Pons (tissue), 1 donor: ENCODE results near the gene CLIC3.

Source experiments
- DNase-seq: peaks from one replicate; pipeline ENCODE4 v3.0.0-alpha.2; 2016; ENCODE audit warnings: low spot score

The CLIC3 gene

DNA sequence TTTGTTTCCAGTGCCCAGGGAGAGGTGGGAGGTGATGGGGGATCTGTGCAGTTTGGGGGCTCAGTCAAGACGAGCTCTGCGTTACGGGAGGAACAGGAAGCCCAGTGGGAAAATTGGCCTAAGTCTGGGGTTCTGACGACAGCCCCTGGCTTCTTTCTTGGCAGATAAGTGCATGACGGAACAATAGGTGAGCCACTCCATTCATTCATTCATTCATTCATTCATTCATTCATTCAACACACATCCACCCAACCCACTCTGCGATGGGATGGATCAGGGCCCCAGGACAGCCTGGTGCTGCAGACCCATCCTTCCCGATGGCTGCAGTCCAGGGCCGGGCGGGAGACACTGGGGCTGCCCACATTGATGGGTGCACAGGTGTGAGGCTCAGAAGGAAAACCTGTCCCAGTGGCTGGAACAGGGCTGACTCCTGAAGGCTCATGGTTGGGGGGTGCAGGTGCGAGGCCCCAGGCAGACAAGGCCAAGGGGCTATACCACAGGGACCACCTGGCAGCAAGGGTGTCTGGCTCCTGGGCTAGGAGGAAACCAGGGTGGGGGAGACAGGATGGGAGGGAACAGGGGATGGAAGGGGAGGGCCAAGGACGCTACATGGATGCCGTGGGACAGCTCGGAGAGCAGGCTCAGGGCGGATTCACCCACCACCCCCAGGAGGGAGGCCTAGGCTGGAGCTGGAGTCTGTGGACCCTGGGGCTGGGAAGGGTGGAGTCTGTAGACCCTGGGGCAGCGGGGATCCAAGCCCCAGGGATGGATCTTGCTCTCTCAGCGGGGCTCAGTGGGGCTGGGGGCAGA is 15.5 kb downstream of the CLIC3 start:
- DNase-seq: no peak

GRCh38 chr9:136979769-136980587 is 16.4 kb downstream of the CLIC3 start:
- DNase-seq: no peak

GRCh38 chr9:136978865-136979544 is 17.4 kb downstream of the CLIC3 start:
- no peak for DNase-seq

DNA sequence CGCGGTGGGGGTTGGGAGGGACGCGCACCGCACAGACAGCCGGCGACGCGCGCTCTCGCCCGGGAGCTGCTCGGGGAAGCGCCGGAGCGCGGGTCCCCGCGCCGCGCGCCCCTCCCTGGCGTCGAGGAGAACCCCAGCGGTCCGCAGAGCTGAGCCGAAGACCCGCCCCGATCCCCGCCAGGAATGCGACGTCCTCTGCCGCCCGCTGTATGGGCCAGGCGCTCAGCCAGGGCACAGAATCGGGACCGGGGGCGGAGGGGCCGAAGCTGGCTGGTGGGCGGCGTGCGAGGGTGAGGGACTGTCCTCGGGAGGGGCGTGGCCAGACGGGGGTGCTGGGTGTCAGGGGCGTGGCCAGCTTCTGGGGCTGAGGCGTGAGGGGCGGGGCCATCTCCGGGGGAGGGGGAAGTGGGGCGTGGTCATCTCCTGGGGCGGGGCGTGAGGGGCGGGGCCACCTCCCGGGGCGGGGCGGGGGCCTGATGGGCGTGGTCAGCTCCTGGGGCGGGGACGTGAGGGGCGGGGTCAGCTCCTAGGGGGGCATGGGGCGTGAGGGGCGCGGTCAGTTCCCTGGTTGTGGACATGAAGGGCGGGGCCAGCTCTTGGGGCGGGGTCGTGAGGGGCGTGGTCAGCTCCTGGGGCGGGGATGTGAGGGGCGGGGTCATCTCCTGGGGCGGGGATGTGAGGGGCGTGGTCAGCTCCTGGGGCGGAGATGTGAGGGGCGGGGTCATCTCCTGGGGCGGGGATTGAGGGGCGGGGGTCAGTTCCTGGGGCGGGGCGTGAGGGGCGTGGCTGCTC is 18.1 kb downstream of the CLIC3 start:
- DNase-seq: peak; percentile 88

GRCh38 chr9:136977649-136978072 is 18.7 kb downstream of the CLIC3 start:
- no peak for DNase-seq

DNA sequence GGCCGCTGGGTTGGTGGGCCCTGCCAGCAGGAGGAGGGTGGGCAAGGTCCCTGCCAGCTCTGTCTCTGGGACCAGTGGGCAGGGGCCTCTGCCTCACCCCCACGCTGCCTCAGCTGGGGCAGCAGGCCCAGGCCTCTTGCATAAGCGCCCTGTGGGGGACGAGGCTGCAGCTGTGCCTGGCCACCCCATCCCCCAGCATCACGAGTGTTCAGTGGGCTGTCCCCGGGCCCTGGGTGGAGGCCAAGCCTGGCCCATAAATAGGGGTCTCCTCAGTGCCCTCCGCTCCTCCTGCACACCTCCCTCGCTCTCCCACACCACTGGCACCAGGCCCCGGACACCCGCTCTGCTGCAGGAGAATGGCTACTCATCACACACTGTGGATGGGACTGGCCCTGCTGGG is 19.1 kb downstream of the CLIC3 start, which contains the start of gene PTGDS:
Gene PTGDS (plus strand): TSS at position 282 of the 400 bp plus-strand sequence. CDS start 75 bp downstream, at position 357.
- DNase-seq: peak; percentile 92

DNA sequence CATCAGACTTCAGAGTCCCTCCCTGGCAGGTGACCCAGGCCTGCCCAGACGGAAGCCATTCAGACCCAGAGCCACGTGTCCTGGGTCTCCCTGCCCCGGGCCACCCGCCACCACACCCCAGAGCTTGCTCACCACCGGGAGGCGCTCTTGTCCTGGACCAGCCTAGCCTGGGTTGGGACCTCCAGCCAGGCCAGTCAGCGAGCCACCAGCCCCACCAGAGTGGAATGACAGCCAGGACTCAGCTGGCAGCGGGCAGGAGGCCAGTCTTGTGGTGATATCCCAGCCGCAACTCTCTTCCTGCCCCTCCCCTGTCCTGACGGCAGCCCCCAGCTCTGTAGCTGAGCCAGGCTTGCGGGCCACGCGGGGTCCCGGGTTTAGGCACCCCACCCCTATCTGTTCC is 20.7 kb downstream of the CLIC3 start:
- peak; percentile 78 for DNase-seq

DNA sequence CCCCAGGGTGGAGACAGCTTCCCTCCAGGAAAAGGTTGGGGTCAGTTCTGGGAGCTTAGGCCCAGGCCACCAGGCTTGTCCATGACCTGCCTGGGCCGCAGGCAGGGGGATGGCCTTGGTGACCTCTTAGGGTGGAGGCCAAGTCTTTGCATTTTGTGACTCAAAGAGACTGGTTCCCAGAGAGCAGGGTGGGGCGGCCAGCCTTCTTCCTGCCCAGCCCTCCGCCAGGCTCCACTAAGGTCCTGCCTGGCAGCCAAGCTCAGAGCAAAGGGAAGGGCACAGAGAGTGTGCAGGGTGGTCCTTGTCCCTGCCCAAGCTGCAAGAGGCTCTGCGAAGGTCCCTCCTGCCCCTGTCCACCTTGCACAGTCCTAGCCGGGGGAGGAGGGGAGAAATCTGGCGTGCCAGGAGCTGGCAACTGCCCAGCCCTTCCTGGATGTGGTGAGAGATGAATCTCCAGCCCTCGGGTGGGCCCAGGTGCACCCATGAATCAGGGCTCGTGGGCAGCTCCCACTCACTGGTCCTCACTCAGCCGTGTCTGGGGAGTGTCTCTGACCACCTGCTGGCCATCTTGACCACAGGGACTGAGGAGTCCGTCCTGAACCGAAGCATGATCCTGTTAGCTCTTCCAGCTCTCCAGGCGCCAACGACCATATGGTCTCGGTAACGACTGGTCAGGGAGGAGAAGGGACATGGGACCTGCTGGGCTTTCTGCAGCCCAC is 21.4 kb downstream of the CLIC3 start:
- DNase-seq: no peak

- DNase-seq: no peak
These were observed 22.4 kb downstream of the CLIC3 start for GRCh38 chr9:136973618-136974617.

DNA sequence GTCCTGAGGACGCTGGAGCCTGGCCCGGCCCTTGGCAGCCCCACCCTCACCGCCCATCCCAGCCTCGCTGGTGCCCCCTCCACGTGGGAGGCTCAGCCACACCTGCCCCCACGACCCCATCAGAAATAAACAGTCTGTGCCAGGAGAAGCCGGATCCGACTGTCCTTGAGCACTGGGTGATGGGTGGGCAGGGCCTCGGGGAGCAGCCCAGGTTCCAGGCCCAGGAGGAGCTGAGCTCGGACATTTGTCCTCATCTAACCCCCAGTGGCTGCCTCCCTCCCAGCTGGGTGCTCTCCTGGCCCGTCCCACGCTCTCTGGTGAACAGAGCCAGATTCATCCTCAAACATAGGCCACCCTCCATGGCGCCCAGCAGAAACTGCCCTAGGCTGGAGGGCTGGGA is 23.6 kb downstream of the CLIC3 start:
- DNase-seq: no peak

GRCh38 chr9:136972335-136972734 is 24.0 kb downstream of the CLIC3 start:
- DNase-seq: no peak

DNA sequence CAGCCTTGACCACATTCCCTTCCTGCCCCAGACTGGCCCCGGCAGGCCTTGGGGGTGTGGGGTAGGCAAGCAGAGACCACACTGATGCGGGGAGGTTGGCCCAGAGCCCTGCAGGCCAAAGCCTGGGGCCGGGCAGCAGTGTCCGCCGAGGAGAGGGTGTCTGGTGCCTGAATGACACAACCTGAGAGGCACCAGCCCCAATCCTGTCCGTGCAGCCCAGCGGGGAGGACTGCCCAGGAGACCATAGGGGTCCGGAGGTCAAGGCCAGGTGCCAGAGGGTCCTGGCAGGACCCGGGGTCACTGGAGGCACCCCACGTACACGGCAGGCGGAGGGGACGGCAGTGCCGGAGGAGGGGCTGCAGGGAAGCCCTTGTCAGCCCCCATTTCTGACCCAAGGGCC is 24.6 kb downstream of the CLIC3 start:
- DNase-seq: no peak

GRCh38 chr9:136970361-136970760 is 26.0 kb downstream of the CLIC3 start:
- no peak for DNase-seq

DNA sequence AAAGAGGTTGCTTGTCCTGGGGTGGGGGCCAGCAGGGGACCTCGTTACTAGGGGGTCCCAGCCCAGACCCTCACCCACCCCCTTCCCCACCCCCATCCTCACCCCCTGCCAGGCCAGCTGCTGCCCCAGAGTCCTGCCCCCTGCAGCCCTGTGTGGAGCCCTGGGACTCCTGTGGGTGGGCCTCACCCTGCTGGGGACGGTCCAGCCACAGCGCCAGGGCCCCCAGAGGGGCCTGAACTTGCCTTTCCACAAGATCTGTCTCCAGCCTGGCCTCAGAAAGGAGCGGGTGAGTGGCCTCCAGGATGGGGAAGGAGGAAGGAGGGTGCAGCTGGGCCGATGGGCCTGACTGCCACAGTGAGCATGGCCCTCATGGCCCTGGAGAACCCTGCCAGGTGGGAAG is 26.6 kb downstream of the CLIC3 start:
- no peak for DNase-seq

GRCh38 chr9:136969150-136969549 is 27.2 kb downstream of the CLIC3 start:
- DNase-seq: no peak

DNA sequence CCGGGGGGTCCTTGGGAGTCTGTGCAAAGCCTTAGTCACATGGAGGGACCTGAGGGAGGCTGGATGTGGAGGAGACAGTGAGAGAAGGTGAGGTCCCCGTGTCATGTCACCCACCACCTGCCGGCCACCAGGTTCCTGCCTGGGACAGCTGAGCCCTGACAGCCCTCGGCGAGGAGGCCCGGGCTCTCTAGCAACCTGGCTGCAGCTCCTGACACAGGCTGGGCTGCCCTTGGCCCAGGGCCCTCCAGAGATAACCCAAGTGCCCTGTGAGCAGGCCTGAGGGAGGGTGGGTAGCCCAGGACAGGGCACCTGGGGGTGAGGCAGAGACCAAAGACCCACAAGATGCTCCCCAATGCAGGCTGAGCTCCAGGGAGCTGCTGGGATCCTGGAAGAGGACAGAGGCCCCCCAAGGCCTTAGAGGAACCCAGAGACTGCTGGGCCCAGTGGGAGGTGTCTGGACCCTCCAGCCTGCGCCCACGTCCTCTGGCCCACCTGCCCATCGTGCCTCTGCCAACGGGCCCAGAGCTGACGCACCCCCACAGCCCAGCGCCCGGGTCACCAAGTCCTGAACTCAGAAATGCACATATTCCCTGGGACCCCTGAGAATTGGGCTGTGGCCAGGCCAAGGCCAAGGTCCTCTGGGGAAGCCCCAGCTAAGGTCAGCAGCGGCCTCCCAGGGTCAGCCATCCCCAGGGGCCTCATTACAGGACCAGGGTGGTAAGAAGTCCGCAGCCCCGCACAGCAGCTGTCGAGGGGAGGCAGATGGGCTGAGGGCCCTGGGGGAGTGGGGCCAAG is 27.8 kb downstream of the CLIC3 start:
- no peak for DNase-seq

- DNase-seq: peak; percentile 93
These were observed 30.4 kb downstream of the CLIC3 start for GRCh38 chr9:136965771-136966484.

- no peak for DNase-seq
These were observed 31.4 kb downstream of the CLIC3 start for GRCh38 chr9:136964833-136965422.
